GM23248 (cell line): ENCODE data around the gene ABCA1. TPM values are rescaled to one million over a fixed set of nuclear protein-coding genes. Genes with fewer than 3 reads are reported as not detected.
A peak's percentile ranks its signal among the peaks of the same experiment; 100 is the strongest.

Experiments
- DNase-seq: peaks from one replicate; pipeline ENCODE4 v3.0.0-alpha.2; 2015
- H2AFZ ChIP-seq: fragments of 200-600 bp; sonication (generic); 2 replicates; pipeline ENCODE4 v1.6.1; 2016; ENCODE audit warnings: antibody characterized with exemption
- H3F3A ChIP-seq: fragments of 200-600 bp; sonication (generic); 2 replicates; pipeline ENCODE4 v1.6.1; 2016; ENCODE audit warnings: mild to moderate bottlenecking, antibody characterized with exemption, mixed run types; ENCODE audit not compliant: insufficient read depth
- H3K27ac ChIP-seq: fragments of 200-600 bp; sonication (generic); 2 replicates; pipeline ENCODE4 v1.5.1; 2016; ENCODE audit warnings: mild to moderate bottlenecking
- H3K27me3 ChIP-seq: fragments of 200-600 bp; sonication (generic); replicated peaks from 2 replicates; pipeline ENCODE4 v1.6.1; 2016; ENCODE audit warnings: mild to moderate bottlenecking; ENCODE audit not compliant: insufficient read depth
- H3K36me3 ChIP-seq: fragments of 200-600 bp; sonication (generic); 2 replicates; pipeline ENCODE4 v1.6.1; 2016; ENCODE audit warnings: low read depth, mild to moderate bottlenecking
- H3K4me1 ChIP-seq: fragments of 200-600 bp; sonication (generic); 2 replicates; pipeline ENCODE4 v1.6.1; 2016; ENCODE audit warnings: mild to moderate bottlenecking; ENCODE audit not compliant: insufficient read depth
- H3K4me2 ChIP-seq: fragments of 200-600 bp; sonication (generic); one replicate; pipeline ENCODE4 v1.6.1; 2016; ENCODE audit warnings: mild to moderate bottlenecking; ENCODE audit not compliant: unreplicated experiment
- H3K4me3 ChIP-seq: fragments of 200-600 bp; sonication (generic); 2 replicates; pipeline ENCODE4 v1.5.1; 2016; ENCODE audit warnings: mild to moderate bottlenecking
- H3K79me2 ChIP-seq: fragments of 200-600 bp; sonication (generic); 2 replicates; pipeline ENCODE4 v1.6.1; 2016; ENCODE audit warnings: mild to moderate bottlenecking; ENCODE audit not compliant: insufficient read depth
- H3K9ac ChIP-seq: fragments of 200-600 bp; sonication (generic); 2 replicates; pipeline ENCODE4 v1.6.1; 2016; ENCODE audit warnings: mild to moderate bottlenecking
- H3K9me2 ChIP-seq: fragments of 200-600 bp; sonication (generic); 2 replicates; pipeline ENCODE4 v1.6.1; 2016; ENCODE audit warnings: mixed run types, mild to moderate bottlenecking, moderate library complexity; ENCODE audit not compliant: insufficient read depth
- H3K9me3 ChIP-seq: fragments of 200-600 bp; sonication (generic); one replicate; pipeline ENCODE4 v1.6.1; 2017; ENCODE audit warnings: low read depth
- H4K20me1 ChIP-seq: fragments of 200-600 bp; sonication (generic); 2 replicates; pipeline ENCODE4 v1.6.0; 2016; ENCODE audit not compliant: insufficient read depth
- EZH2 ChIP-seq: fragments of 200-600 bp; sonication (generic); IDR thresholded peaks from 2 replicates; pipeline ENCODE4 v1.6.1; 2018; ENCODE audit warnings: antibody characterized with exemption, mild to moderate bottlenecking; ENCODE audit not compliant: insufficient read depth, poor library complexity, severe bottlenecking
- EZH2phosphoT487 ChIP-seq: fragments of 200-600 bp; sonication (generic); IDR thresholded peaks from 2 replicates; pipeline ENCODE4 v1.6.1; 2018; ENCODE audit warnings: antibody characterized with exemption, moderate library complexity, mild to moderate bottlenecking, low read depth; ENCODE audit not compliant: insufficient read depth
- WGBS, 2 experiments: methylation state at CpG; one replicate each; pipeline ENCODE4 v1.1.6; 2015 to 2017; ENCODE audit warnings: low lambda C conversion rate in 2 of 2, low coverage in 1 of 2; ENCODE audit errors: missing lambda C conversion rate in 2 of 2; 5-methylcytosine and 5-hydroxymethylcytosine counted together
- in situ Hi-C: fragments of 300-500 bp; cut with MboI; formaldehyde crosslinking; loops from 2 replicates; pipeline ENCODE4 v1.15.0; 2020
- polyA plus RNA-seq: library from polyadenylated mRNA; unstranded; fragments of >200 nt; fragmentation: Nextera tagmentation; extraction: Ambion mirVana; gene quantifications from 2 replicates; pipeline ENCODE4 v1.2.1, GENCODE V29; 2016
- total RNA-seq: library from RNA; depleted of rRNA; stranded (reverse); fragments of >200 nt; shearing (Covaris generic); gene quantifications from 2 replicates; pipeline ENCODE4 v1.2.3, GENCODE V29; 2014

Gene ABCA1
- total and polyA plus RNA-seq, 2 experiments from 2014 or later, result 6.8 to 15.9 TPM

DNA sequence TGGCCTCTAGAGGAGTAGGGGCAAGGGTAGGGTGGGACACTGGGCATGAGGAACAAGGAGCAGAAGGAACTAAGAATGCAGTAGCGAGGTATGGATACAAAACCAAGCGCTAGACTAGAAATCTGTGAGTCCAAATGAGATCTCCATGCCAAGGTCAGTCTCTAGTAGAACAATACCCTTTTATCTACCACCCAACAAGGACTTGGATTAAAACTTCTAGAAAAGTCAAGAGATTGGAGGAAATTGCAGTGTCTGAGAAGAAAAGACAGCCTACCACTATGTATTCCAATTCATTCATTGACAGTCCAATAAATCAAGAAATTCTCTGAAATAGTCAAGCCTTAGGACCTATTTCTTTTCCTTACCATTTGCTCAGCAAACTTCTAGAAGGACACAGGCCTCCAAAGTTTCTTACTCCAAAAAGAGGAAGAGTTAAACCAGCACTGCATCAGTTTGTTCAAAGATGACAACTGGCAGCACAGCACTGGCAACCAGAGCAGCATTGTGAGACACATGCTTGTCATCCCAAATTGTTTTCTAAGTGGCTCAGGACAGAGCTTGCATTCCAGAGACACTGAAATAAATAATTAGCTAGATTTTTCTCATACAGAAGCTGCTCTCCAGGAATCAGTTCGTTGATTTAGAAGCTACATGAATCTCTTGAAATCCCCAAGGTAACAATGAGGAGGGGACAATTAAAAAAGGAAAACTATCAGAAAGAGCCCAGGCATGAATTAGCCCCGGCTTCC lies 22.6 kb downstream of the ABCA1 start:
- Histone ChIP-seq H3K27ac (peak overlapping the region; percentile 98), H2AFZ (no peak overlapping the region), H3K9ac (0 out of 2 replicates have a peak overlapping the region, but pooled peaks have one; percentile 59), H3K9me3 (no peaks in the 10 kb centered on the region), H3K9me2 (no peaks in the 10 kb centered on the region), H3K4me2 (peak overlapping the region; percentile 69), H3K27me3 (no peaks in the 10 kb centered on the region), H3K4me3 (0 out of 2 replicates have a peak overlapping the region, but pooled peaks have one; percentile 4), H4K20me1 (no peaks in the 10 kb centered on the region), H3K4me1 (peaks cover 43% of the 10 kb centered on the region), H3K79me2 (peaks cover 6% of the 10 kb centered on the region; the same call in 1 of the 2 replicates), H3F3A (peaks cover 36% of the 10 kb centered on the region), H3K36me3 (no peaks in the 10 kb centered on the region)
- TF ChIP-seq EZH2phosphoT487, result no peak
- no peak for TF ChIP-seq EZH2
- peak; percentile 56 for DNase-seq
- 48% methylated on average over 4 of the region's 4 CpGs for WGBS, 2 experiments
- in situ Hi-C loops, result no loop called here

DNA sequence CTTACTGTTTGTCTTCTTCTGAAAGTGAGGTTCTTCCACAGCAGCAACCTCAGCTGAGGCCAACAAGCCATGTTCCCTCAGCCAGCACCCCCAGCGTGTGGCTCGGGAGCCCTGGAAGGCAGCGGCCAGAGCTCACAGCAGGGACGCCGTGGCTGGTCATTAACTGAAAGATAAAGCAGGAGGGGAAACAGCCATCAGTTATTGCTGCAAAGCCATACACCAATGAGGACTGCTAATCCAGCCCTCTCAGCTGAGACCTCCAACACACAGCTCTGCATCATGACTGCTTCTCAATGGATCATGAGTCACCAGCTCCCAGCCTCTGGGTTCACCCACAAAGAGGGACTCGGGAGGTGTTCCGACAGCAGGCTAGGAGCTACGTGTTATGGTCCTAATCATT lies 24.3 kb downstream of the ABCA1 start:
- H3K4me3 ChIP-seq, result no peak overlapping the region
- H4K20me1 ChIP-seq, result no peaks in the 10 kb centered on the region
- H3K4me2 ChIP-seq, result no peak overlapping the region
- no peak for TF ChIP-seq EZH2
- no peak for TF ChIP-seq EZH2phosphoT487
- peaks cover 24% of the 10 kb centered on the region; the same call in 1 of the 2 replicates for H3F3A ChIP-seq
- H3K4me1 ChIP-seq, result peaks cover 30% of the 10 kb centered on the region
- H3K79me2 ChIP-seq, result no peaks in the 10 kb centered on the region
- no peaks in the 10 kb centered on the region for H3K9me2 ChIP-seq
- no peak overlapping the region for H2AFZ ChIP-seq
- peak; percentile 67 for DNase-seq
- in situ Hi-C loops, result no loop called here
- 86 to 92% methylated on average over 8 of the region's 8 CpGs for WGBS, 2 experiments
- H3K27ac ChIP-seq, result no peak overlapping the region
- no peaks in the 10 kb centered on the region for H3K9me3 ChIP-seq
- H3K27me3 ChIP-seq, result no peaks in the 10 kb centered on the region
- no peaks in the 10 kb centered on the region for H3K36me3 ChIP-seq
- H3K9ac ChIP-seq, result no peak overlapping the region

DNA sequence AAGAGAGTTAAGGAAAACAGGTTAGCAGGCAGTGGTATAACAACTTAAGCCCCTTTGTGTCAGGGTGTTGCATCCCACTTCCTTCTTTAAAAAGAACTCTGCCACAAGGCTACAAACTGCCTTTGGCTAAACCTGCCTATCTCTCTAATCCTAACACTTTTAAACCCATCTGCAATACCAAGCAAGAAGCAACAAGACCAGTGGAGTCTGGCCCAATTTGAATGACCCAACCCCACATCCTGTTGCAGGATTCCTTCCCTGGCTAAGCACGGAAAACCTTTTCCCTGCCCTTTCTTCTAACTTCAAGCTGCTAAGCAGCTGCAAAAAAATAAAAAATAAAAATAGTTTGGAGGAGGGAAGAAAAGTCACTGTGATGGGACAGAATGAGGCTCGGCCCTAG lies 27.1 kb downstream of the ABCA1 start:
- in situ Hi-C loops, result no loop called here
- H3K4me1 ChIP-seq, result peaks cover 16% of the 10 kb centered on the region
- H3K4me3 ChIP-seq, result no peak overlapping the region
- no peak overlapping the region for H2AFZ ChIP-seq
- no peaks in the 10 kb centered on the region for H4K20me1 ChIP-seq
- H3K79me2 ChIP-seq, result no peaks in the 10 kb centered on the region
- H3K4me2 ChIP-seq, result no peak overlapping the region
- DNase-seq, result no peak
- H3K36me3 ChIP-seq, result no peaks in the 10 kb centered on the region
- 80 to 83% methylated on average over 2 of the region's 2 CpGs for WGBS, 2 experiments
- TF ChIP-seq EZH2phosphoT487, result no peak
- TF ChIP-seq EZH2, result no peak
- no peaks in the 10 kb centered on the region for H3K9me2 ChIP-seq
- H3K9ac ChIP-seq, result no peak overlapping the region
- no peak overlapping the region for H3K27ac ChIP-seq
- H3K27me3 ChIP-seq, result no peaks in the 10 kb centered on the region
- peaks cover 18% of the 10 kb centered on the region for H3F3A ChIP-seq
- H3K9me3 ChIP-seq, result no peaks in the 10 kb centered on the region

DNA sequence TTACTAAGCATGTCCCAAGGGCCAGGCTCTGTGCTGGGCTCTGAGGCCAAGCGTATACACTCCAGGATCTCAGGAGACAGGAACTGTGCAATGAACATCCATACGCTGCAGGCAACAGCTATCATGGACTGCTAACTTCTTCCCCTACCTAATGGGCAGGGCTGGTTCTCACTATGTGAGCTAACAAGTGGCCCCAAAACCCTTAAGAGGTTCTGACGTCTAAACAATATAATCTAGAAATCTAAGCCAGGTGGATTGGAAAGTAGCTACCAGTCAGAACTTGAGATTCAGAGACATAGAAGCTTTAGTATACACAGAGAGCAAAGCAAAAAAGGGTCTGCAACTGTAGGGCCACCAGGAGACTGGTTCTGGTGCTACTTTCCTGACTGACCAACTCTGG lies 27.6 kb downstream of the ABCA1 start:
- H3K9me3 ChIP-seq, result no peaks in the 10 kb centered on the region
- peaks cover 17% of the 10 kb centered on the region for H3F3A ChIP-seq
- H3K4me1 ChIP-seq, result peaks cover 14% of the 10 kb centered on the region
- no peaks in the 10 kb centered on the region for H3K36me3 ChIP-seq
- H3K9me2 ChIP-seq, result no peaks in the 10 kb centered on the region
- in situ Hi-C loops, result no loop called here
- H3K4me2 ChIP-seq, result no peak overlapping the region
- H2AFZ ChIP-seq, result no peak overlapping the region
- no peaks in the 10 kb centered on the region for H3K79me2 ChIP-seq
- TF ChIP-seq EZH2phosphoT487 (no peak), EZH2 (no peak)
- no peak for DNase-seq
- H3K27ac ChIP-seq, result no peak overlapping the region
- H3K27me3 ChIP-seq, result no peaks in the 10 kb centered on the region
- H4K20me1 ChIP-seq, result no peaks in the 10 kb centered on the region
- no peak overlapping the region for H3K9ac ChIP-seq
- no peak overlapping the region for H3K4me3 ChIP-seq
- WGBS, 2 experiments, result 77 to 83% methylated on average over 3 of the region's 3 CpGs
